ENCODE measurements around the gene ZNF185. TPM values are rescaled to one million over a fixed set of nuclear protein-coding genes. Genes with fewer than 3 reads are reported as not detected.
A peak's percentile ranks its signal among the peaks of the same experiment; 100 is the strongest.

The ZNF185 gene
- total and polyA plus RNA-seq, 2 donors (not counting 3 experiments of a cell fraction or from before 2014, with no cell fraction given): 18.7 to 31.6 TPM

GRCh38 chrX:152895724-152896420, 2.0 kb upstream of the ZNF185 start:
- FAIRE-seq (peak; percentile 68), DNase-seq (ENCODE audit: low read depth, low spot score) (peak; percentile 1)
- Histone ChIP-seq H3K4me3 (replicated peaks in 1 of 3; ENCODE audit: insufficient read depth in 1 of 3, low read depth in 1 of 3, low read length in 3 of 3) (no peak overlapping the region), H3K27me3 (ENCODE audit: control insufficient read depth in 2 of 2, insufficient read depth in 2 of 2, low read length in 2 of 2) (no peaks in the 10 kb centered on the region), H3K79me2 (ENCODE audit: control insufficient read depth, insufficient read depth, low read length) (peaks cover 15% of the 10 kb centered on the region), H3K9me1 (replicated peaks; ENCODE audit: control insufficient read depth, extremely low read depth, insufficient read depth, low read length) (no peaks in the 10 kb centered on the region), H4K20me1 (replicated peaks; ENCODE audit: control insufficient read depth, extremely low read depth, insufficient read depth, low read length) (no peaks in the 10 kb centered on the region), H2AFZ (ENCODE audit: low read depth, low read length) (no peak overlapping the region), H3K4me1 (ENCODE audit: control insufficient read depth, extremely low read depth, insufficient read depth, low read length) (peaks cover 21% of the 10 kb centered on the region), H3K9me3 (replicated peaks; ENCODE audit: control insufficient read depth, insufficient read depth, low read length) (no peaks in the 10 kb centered on the region), H3K4me2 (ENCODE audit: insufficient read depth, low read length) (no peak overlapping the region), H3K9ac (replicated peaks; ENCODE audit: extremely low read depth, insufficient read depth, low read length) (no peak overlapping the region), H3K36me3 (ENCODE audit: control insufficient read depth in 2 of 2, extremely low read depth in 1 of 2, insufficient read depth in 2 of 2, low read length in 2 of 2) (no peaks in the 10 kb centered on the region), H3K27ac (ENCODE audit: insufficient read depth, low read depth, low read length) (peak overlapping the region; percentile 39)
- no peak for TF ChIP-seq POLR2AphosphoS5 (IDR thresholded peaks at IDR 0.05; ENCODE audit: insufficient read depth, low read depth, low read length)
- no peak for TF ChIP-seq JUN (IDR thresholded peaks at IDR 0.05; ENCODE audit: borderline replicate concordance, insufficient read depth, insufficient read length, low read depth)
- TF ChIP-seq MAX (IDR thresholded peaks at IDR 0.05; ENCODE audit: insufficient read depth, insufficient read length): no peak
- TF ChIP-seq MYC (IDR thresholded peaks at IDR 0.05; ENCODE audit: low read depth, low read length): no peak
- TF ChIP-seq FOS (IDR thresholded peaks at IDR 0.05; ENCODE audit: borderline replicate concordance, insufficient read depth, low read length): no peak
- TF ChIP-seq GATA2 (IDR thresholded peaks at IDR 0.05; ENCODE audit: insufficient read depth, insufficient read length, low read depth, low read length): no peak
- no peak for TF ChIP-seq EZH2 (IDR thresholded peaks at IDR 0.05; ENCODE audit: borderline replicate concordance, low read depth, low read length, severe bottlenecking)
- TF ChIP-seq POLR2A (IDR thresholded peaks at IDR 0.05; ENCODE audit: low read depth, low read length): no peak
- TF ChIP-seq CTCF (IDR thresholded peaks at IDR 0.05; ENCODE audit: extremely low read depth in 1 of 2, insufficient read depth in 1 of 2, low read depth in 1 of 2, low read length in 2 of 2): no peak
- ChIA-PET POLR2A (no interaction called here), CTCF (no interaction called here)
- BruUV-seq (replicated peaks): no TSS peak
- dilution Hi-C loops (cut with MboI; ENCODE audit: extremely low pct_ligation_motif_present, low sequenced_read_pairs): no loop called here
- intact Hi-C loops (cut with micrococcal nuclease): loop anchor here (2.0 kb wide), 1 partner anchor 65 kb away; the partner anchor contains the start of genes CETN2 and NSDHL

All from endothelial cell of umbilical vein (primary cell).